Measurements from ENCODE around the gene KIF26A.

The KIF26A gene

DNA sequence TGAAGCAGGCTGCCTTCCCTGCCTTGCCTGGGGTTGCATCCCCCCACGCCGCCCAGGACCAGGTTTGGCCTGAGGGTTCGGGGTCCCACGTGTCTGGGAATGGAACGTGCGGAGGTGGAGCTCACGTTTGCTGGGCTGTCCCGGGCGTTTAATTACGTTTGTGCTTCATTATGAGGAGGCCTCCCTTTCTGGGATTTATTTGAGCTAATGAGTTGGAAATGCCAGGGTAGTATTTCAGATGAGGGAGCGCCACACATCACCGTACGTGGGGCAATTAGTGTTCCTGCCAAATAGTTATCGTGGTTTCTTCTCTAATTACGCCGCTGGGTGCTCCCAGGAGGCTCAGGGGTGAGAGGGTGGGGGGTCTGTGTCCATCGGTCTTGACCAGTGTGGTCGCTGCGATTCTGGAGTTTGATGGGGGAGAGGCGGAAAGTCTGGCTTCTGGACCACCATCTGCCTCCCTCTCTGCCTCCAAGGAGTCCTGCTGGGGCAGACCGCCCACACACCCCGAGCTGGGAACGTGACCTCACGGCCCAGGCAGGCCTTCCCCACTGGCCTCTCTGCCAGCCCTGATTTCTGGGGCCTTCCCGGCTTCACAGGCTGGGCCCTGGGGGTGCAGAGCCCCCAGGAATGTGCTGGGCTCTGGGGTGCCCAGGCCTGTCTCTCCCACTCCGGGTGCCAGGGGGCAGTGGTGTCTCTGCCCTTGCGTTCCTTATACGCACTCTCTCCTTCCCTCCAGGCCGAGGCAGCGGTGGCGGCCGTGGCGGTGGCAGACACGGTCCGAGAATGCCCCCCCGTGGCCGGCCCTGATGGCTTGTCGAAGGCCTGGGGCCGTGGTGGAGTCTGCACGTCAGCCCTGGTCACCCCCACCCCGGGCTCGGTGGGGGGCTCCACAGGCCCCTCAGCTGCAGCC is 18.9 kb downstream of the KIF26A start:
- DNase-seq (ENCODE audit: low spot score) = peak; percentile 61

DNA sequence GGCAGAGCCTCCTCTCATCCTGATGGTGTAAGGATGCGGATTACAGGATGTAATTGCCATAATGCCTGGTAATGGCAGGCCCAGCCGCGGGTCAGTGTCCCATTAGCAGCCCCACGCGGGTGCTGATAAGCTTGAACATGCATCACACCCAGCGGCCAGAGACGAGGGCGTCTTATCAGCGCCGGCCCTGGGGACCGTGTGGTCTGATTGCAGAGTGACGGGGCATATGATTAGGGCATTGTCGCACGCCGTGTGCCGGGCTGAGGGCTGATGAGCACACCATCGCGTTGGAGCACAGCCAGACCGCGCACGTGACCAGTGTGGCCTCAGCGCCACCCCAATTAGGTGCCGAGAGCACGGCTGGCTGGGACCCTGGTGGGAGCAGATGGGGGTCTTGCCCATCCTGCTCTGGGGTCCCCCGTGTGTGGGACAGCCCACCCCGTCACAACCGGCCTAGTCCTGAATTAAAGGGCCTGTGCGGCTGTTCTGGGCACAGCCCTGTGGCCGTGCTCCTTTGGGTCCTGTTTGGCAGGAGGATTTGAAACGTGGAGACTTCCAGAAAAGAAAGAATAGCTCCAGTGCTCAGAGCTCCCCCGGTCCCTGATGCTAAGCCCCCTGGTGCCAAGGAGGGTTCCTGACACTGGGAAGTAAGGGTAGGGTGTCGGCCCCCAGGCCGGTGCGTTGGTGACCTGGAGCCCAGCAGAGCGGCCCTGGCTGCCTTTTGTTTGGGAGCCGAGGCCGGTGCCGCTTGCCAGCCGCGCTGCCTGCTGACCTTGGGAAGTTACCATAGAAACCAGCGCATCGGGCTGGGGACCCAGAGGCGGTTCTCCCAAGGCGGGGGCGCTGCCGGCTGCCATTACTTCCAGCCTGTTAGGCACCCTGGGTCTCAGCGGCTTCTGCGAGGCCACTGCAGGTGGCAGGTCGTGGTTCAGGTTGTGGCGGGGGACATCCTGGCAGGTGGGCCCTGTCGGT is 20.7 kb downstream of the KIF26A start:
- no peak for DNase-seq (ENCODE audit: low spot score)

DNA sequence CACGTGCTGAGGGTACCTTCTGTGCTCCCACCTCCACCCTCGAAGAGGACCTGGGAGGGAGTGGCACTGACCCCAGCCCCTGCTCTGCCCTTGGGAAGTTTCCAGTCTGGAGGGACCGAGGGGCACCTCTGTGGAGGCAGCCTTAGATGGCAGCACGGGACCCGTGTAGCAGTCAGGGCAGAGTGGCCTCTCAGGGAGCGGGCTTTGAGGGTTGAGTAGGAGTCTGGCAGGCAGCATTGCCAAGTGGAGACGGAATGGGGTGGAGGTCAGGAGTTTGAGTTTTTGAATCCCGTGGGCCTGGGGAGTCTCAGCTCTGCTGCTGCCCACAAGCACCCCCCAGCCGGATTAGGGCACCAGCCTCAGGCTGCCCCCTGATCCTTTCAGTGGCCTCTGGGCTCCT is 21.6 kb downstream of the KIF26A start:
- no peak for DNase-seq (ENCODE audit: low spot score)

DNA sequence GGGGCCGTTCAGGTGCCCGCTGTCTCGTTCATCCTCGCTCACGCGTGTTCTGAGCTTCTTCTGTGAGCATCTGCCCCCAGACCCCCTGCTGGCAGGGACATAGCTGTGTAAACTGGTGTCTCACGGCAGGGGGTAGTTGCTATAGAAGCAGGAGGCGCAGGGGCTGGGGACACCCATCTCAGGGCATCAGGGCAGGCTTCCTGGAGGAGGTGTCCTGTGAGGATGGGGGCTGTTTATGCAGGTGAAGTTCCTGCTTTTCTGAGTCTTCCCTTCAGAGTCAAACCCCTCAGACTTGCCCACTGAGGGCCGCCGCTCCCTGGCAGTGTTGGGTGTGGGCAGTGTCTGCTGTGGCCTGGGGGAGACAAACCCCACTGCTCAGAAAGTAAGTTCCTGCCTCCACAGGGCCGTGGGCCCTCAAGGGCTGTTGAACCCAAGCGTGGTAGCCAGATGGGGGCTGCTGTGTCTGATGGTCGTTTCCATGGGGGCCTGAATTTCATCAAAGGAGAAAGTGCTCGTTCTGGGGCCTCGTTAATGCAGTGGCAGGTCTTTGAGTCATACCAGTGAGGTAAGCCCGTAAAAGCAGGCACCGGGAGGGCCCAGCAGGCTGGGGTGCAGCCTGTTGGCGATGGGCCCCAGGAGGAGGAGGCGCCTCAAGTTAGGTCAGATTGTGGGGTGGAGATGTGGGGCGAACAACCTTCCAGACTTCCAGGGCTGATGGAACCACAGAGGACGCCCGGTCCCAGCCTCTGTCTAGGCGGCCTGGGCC is 23.4 kb downstream of the KIF26A start:
- no peak for DNase-seq (ENCODE audit: low spot score)

DNA sequence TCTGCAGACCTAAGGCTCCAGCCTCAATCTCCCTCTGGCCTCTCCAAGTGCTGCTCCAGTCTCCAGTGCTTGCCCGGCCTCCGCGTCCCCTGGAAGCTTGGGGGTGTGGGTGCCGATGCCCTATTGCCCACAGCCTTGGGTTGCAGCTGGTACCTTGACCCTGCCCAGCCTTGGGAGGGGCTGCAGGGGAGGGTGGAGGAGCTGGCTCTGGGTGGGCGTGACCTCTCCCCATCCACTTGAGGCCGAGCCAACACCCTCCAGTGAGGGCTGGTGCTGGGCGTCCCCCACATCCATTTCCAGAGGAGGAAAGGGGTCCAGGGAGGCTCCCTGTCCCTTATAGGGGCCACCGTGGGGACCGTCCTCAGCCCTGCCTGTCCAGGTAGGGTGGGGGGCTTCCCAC is 24.1 kb downstream of the KIF26A start:
- DNase-seq (ENCODE audit: low spot score) = no peak

DNA sequence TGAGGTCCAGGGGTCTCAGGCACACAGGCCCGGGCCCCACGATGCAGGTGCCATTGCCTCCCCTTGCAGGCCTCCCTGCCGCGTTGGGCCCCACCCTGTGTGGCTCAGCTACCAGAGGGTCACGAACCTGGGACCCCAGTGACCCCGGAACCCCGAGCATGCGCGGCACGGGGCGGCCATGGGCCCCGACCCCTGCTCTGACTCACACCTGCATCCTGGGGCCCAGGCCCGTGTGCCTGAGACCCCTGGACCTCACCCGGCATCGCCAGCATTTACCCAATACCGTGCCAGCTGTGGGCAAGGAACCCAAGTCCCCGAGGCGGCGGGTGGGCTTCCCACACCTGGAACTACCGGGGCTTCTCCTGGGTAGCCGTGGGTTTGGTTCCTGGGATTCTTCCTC is 25.2 kb downstream of the KIF26A start:
- no peak for DNase-seq (ENCODE audit: low spot score)

DNA sequence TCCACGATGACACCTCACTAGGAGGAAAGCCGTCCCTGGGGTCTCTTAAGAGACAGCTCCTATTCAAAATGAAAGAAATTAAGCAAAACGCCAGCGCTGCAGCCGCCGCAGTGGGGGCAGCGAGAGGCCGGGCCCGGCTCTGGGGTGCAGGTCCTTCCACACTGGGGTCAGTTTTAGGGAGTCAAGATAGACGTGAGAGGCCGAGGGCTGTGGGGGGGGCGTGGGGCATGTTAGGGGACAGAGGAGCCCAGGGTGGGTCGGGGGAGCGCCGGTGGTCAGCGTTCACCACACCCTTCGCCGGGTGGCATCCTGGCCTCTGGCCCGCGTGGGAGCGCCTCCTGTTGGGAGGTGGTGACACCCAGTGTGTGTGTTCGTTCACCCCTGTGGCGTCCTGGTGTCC is 25.7 kb downstream of the KIF26A start:
- no peak for DNase-seq (ENCODE audit: low spot score)

DNA sequence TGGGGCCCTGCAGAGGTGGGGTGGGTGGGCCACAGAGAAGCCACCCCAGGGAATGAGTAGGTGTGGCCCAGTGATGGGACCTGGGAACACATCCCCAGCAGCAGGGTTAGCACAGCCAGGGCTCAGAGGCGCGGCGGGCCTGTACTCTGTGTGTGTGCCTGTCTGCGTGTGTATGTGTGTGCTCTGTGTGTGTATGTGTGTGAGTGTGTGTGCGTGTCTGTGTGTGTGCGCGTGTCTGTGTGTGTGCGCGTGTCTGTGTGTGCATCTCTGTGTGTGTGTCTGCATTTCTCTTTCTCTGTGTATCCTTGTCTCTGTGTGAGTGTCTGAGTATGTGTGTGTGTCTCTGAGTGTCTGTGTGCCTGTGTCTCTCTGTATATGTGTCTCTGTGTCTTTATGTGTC is 26.1 kb downstream of the KIF26A start:
- DNase-seq (ENCODE audit: low spot score) = no peak

DNA sequence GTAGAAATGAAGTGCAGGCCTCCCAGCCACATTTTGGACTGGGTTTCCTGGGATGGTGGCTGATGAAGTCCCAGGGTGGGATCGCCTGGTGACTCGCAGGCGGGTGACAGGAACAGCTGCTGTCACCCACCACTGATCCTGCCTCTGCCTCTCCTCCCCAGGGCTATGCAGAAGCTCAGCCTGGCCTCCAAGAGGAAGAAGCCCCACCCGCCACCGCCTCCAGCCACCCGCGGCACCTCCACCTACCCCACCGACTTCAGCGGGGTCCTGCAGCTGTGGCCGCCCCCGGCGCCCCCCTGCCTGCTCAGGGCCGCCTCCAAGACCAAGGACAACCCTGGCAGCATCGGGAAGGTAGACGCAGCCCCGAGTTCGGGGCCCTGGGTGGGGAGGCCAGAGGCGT is 28.3 kb downstream of the KIF26A start:
- no peak for DNase-seq (ENCODE audit: low spot score)

DNA sequence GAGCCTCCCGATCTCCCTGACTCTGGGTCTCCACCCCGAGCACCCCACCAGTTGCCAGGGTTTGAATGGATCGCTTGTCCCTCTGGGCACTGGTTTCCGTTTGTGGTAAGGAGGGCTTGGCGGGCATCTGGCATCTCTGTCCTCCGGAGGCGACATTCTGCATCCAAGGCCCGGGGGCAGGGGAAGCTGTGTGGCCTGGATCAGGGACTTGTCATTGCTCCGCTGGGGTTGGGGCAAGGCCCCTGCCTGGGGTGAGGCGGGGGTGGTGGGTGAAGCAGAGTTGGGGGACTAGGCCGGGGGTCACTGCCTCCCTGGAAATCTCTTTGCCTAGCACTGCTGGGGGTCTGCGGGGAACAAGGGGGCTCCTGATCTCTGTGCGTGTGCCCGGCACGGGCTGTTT is 30.2 kb downstream of the KIF26A start:
- DNase-seq (ENCODE audit: low spot score) = no peak

DNA sequence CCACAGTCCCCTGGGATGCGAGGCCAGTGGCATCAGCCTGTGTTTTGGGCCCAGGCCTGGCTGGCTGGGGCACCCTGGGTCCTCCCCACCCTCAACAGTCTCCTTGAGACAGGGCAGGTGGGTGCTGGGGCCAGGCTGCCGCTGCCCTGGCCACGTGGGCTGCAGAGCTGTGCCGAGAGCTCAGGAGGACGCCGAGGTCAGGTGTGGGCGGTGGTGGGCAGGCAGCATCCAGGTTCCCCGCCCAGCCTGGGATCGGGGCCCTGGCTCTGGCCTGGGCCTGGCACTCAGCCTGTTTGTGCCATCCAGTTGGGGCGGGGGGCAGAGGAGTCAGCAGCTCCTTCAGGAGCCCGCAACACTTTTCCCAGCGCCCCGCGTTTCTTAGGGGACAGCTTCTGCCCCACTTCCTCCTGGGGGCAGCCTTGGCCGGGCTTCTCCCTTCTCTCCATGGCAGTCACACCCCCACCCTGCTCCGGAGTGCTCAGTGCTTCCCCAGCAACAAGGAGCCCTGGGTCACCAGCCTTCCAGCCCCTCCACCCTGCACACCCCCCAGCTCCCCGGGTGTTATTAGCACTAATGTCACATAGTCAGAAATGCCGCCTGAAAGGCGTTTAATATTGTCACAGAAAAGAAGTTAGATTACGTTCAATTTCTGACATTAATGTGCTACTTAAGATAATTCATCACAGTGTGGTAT is 30.8 kb downstream of the KIF26A start:
- DNase-seq (ENCODE audit: low spot score) = no peak

DNA sequence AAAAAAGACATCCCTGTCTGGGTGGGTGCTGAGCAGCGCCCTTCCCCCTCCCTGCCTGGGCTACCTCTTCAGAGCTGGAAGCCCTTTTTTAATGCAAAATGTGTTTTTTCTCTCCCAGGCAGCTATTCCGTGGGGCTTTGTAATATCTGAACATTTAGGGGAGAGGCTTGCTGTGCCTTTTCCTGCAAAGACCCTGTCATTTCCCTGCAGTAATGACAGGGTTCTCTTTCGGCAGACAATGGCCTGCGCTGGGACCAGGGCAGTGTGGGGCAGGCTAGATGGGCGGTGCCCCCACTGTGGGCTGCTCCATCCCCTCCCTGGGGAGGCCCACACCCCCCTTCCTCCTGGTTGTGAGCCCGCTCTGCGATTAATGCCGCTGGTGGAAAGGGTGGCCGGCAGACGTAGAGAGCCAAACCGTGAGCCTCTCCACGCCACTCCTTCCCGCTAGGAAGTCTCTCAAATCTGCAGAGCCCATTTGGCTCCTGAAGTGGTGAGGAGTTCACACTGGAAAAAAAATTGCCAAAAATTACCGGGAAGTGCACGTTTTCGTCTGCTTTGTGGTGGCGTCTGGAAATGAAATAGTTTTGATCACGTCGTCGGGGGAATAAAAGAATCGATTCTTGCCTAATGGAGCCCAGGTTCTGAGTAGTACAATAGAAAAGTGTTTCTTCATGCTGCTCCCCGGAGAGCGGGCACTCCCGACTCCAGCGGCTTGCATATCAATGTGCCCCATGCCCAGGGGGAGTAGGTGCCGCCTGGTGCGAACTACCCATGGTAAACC is 31.5 kb downstream of the KIF26A start:
- no peak for DNase-seq (ENCODE audit: low spot score)

DNA sequence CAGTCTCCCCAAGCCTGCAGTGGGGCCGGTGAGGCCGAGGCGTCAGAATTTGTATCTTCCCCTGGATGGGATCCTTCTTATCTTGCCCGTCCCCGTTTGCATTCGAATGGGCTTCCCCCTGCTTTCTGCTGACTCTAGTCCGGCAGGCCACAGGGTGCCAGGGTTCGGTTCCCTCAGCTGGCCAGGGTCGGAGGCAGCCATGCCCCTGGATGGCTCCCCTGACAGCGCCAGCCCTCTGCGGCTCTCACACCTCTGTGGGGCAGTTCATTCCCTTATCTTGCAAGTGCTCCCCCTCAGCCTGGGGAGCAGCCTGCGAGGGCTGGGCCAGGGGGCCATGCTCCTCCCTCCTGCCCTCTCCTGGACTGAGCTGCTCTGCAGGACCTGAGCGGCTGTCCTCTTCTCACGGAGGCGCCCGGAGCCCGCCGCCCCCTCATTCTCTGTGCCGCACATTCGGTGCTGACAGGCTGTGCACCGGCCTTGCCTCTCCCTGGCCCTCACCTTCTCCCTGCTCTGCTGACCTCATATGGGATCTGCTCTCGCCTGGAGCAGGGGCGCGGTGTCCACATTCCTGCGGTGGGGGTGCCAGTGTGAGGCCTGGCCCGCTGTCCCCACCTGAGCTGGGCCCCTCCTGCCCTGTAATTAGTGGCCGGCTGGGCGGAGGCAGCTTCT is 32.8 kb downstream of the KIF26A start:
- no peak for DNase-seq (ENCODE audit: low spot score)

DNA sequence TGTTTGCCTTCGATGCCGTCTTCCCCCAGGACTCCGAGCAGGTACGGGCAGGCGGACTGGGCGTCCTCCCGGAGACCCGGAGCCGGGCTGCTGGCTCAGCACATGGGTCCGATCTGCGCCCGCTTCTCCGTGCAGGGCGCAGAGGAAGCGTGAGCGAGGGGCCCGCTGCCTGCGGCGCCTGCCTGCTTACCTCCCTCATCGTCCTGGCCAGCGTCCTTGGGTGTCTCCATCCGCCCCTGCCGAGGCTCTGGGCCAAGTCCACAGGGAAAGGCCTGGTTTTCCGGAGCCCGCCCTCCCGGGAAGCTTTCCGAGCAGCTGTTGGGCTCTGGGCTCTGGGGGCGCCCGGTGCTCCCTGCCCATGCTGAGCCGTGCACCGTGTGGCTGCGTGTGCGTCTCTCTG is 33.5 kb downstream of the KIF26A start:
- no peak for DNase-seq (ENCODE audit: low spot score)

DNA sequence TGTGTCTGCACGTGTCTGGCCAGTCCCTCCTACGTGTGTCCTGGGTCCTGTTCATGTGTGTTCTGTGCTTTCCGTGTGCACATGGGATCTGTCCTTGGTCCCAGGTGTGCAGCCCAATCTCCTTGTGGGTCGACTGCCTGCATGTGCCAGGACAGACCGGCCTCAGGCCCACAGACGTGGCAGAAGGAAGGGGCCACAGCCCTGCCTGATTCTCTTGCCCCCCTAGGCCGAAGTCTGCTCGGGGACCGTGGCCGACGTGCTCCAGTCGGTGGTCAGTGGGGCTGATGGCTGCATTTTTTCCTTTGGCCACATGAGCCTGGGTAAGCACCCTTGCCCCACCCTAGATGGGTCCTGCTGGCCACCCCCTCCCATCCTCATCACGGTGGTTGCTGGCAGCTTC is 34.0 kb downstream of the KIF26A start:
- no peak for DNase-seq (ENCODE audit: low spot score)

DNA sequence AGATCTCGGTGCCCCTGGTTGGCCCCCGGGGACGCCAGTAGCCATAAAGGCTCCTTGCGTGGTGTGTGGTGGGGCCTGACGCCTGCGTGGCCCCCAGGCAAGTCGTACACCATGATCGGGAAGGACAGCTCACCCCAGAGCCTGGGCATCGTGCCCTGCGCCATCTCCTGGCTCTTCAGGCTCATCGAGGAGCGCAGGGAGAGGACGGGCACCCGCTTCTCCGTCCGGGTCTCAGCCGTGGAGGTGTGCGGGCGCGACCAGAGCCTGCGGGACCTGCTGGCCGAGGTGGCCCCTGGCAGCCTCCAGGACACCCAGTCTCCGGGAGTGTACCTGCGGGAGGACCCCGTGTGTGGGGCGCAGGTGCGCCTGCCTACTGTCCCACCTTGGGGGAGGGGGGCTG is 34.5 kb downstream of the KIF26A start:
- DNase-seq (ENCODE audit: low spot score) = no peak

DNA sequence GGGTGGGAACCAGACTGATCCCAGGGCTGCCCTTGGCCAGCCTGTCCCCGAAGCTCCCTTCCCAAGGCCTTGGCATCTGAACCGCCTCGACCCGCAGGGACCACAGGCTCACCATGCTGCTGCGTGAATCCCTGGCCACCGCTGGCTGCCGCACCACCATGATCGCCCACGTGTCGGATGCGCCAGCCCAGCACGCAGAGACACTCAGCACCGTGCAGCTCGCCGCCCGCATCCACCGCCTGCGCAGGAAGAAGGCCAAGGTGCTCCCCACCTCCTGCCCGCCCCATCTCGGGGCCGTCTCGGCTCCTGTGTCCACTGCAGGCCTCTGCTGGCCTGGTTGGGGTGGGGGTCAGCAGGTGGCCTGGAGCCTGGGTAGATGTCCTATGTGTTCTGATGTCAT is 35.7 kb downstream of the KIF26A start:
- DNase-seq (ENCODE audit: low spot score) = no peak

DNA sequence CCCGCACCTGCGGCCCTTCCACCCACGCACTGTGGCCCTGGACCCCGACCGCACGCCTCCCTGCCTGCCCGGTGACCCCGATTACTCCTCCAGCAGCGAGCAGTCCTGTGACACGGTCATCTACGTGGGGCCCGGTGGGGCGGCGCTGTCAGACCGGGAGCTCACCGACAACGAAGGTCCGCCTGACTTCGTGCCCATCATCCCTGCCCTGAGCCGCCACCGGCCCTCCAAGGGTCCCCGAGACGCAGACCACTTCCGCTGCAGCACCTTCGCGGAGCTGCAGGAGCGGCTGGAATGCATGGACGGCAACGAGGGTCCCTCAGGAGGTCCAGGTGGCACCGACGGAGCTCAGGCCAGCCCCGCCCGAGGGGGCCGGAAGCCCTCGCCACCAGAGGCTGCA is 36.7 kb downstream of the KIF26A start:
- DNase-seq (ENCODE audit: low spot score) = no peak

DNA sequence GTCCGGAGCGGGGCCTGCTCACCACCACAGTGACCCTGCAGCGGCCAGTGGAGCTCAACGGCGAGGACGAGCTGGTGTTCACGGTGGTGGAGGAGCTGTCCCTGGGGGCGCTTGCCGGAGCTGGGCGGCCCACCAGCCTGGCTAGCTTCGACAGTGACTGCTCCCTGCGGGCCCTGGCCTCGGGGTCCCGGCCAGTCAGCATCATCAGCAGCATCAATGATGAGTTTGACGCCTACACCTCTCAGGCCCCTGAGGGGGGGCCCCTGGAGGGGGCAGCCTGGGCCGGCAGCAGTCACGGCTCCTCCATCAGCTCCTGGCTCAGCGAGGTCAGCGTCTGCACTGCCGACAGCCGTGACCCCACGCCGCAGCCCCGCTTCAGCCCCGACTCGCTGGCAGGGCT is 37.4 kb downstream of the KIF26A start:
- no peak for DNase-seq (ENCODE audit: low spot score)

DNA sequence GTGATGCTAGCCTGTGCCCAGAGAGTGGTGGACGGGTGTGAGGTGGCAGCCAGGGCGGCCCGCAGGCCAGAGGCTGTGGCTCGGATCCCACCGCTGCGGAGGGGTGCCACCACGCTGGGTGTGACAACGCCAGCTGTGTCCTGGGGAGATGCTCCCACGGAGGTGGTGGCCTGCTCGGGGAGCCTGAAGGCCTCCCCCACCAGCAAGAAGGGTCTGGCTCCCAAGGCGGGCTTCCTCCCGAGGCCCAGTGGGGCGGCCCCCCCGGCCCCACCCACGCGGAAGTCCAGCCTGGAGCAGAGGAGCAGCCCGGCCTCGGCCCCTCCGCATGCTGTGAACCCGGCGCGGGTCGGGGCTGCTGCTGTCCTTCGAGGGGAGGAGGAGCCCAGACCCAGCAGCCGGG is 38.2 kb downstream of the KIF26A start:
- no peak for DNase-seq (ENCODE audit: low spot score)
